HG02642 (cell line): ENCODE data around the gene UBASH3B.

Experiments used
- ATAC-seq: cut with Tn5 transposase; IDR thresholded peaks from one replicate; pipeline ENCODE4 v1.9.1; 2021; ENCODE audit warnings: mild to moderate bottlenecking; ENCODE audit not compliant: unreplicated experiment, poor library complexity

Gene UBASH3B

DNA sequence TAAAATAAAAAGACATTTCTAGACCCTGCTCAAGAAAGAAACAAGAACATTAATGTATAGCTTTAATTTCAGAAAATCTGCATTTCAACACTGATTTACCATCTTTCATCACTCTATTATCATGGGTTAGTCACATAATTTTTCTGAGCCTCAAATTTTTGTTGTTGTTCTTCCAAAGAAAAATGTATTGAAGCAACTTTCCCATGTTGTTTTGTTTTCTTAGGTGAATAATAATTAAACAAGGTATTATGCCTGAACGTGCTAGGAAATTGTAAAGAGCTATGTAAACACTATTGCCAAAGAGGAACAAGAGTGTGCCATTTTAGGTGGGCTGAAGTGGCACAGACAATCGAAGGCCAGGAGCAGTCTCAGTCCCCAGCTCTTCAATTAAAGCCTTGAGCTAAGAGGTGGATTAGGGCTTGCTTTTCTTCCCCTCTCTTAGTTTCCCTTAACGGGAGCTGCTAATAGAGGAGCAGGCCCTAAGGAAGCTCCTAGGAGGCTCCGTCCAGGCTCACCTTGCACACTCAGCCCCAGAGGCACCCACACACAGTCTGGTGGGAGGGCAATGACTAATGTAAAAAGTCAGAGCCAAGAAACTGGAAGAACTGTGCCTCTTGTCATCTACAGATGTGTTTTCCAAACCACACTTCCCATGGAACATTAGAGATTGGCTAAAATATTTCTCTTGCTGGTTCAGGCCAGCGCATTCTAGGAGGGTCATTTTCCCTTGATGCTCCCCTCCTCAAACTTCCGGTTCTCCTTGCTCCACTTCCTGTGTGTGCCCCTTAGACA lies 8.8 kb upstream of the UBASH3B start:
- ATAC-seq: no peak

DNA sequence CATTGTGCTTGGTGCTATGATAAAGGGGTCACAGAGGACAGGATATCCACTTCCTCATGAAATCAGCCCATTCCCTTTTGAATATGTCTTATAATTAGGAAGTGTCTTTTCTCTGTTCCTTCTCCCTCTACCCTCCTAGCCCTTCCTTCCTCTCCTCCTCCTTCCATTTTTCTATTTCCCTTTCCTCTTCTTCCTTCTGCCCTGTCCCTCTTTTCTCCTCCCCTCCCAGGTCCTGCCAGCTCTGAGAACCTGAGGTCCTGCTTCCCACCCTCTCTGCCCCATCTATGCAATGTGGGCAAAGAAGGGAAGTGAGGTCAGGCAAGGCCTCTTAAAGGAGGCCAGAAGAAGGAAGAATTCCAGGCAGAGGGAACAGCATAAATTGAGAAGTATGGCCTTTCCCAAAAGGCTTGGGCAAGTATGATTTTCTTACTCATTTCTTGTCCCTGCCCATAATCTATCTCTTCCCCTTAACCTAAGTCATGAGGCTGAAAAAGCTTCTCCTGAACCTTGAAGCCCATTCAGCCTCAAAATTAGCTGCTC lies 7.7 kb upstream of the UBASH3B start:
- no peak for ATAC-seq

DNA sequence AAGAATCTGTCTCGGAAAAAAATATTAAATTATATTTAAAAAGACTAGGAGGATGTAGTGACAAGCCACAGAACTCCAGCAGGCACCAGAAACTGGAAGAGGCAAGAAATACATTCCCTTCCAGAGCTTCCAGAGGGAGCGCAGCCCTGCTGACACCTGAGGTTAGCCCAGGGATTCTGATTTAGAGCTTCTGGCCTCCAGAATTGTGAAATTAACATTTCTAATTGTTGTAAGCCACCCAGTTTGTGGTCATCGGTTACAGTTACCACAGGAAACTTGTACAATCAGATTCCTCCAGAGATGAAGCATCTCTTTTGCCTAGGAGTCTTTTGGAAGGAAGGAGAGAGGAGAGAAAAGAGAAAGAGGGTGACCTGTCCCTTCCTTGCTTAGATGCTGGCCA lies 6.4 kb upstream of the UBASH3B start:
- no peak for ATAC-seq

- ATAC-seq: no peak
Measured at GRCh38 chr11:122650619-122651018, 4.9 kb upstream of the UBASH3B start.

DNA sequence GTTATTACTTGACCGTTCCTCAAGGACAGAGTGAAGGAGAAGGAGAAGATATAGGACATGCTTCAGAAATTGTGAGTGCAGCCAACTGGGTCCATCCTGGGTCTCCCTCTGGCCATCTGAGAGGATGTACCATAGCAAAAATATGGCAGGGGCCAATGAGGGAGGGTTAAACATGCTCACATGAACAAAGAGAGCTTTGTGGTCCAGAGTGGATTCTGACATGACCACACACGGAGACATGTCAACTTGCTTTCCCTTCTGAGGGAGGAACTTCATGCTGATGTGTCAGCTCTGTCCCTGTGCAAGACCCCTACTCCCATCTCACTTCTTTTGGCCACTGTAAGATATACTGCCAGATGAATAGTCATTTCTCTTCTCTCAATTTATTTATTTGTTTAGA lies 3.0 kb upstream of the UBASH3B start:
- no peak for ATAC-seq

DNA sequence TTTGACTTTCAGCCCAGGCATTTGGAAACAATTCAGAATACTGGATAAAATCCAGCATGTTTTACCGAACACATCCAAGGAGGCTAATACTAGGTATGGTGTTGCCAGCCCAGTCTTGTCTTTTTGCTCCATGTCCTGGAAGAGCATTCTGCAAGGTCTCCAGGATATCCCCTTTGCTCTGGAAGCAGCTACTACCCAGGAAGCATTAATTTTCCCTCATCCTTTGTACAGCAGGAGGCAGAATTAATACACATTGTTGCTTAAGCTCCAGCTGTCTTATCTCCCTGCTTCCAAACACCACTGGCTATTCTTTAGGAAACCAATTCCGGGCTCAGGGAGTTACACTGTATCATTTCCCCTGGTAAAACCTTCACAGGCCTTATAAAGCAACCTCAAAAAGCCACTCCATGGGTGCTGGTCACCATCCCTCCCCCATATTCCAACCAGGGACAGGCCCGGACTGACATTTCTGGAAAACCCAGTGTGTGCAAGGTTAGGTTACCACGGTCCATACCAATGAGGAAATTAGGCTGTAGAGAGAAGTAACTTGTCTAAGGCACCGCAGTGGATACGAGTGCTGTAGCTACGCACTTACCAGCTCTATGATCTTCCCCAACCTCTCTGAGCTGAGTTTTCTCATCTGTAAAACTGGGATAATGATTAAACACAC lies 1.5 kb upstream of the UBASH3B start:
- ATAC-seq: no peak

DNA sequence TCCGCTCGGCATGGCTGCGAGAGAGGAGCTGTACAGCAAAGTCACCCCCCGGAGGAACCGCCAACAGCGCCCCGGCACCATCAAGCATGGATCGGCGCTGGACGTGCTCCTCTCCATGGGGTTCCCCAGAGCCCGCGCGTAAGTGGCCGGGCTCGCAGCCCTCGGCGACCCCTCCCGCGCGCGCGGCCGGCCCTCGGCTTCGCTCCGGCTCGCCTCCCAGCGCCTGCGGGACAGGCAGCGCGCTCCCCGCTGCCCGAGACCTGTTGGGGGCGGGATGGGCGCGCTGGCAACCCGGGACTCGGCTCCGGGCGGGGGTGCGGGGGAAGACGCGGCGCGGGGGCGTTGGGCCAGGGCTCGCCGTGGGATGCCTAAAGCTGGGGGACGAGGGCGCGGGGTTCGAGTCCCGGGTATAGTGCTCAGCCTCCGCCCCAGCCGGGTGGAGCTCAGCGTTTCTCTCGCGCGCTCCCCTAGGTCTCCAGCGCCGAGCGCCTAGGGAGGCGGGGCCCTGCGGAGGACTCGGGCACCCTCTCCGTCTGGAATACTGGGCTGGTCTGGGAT lies 630 bp downstream of the UBASH3B start:
- peak; percentile 58 for ATAC-seq

DNA sequence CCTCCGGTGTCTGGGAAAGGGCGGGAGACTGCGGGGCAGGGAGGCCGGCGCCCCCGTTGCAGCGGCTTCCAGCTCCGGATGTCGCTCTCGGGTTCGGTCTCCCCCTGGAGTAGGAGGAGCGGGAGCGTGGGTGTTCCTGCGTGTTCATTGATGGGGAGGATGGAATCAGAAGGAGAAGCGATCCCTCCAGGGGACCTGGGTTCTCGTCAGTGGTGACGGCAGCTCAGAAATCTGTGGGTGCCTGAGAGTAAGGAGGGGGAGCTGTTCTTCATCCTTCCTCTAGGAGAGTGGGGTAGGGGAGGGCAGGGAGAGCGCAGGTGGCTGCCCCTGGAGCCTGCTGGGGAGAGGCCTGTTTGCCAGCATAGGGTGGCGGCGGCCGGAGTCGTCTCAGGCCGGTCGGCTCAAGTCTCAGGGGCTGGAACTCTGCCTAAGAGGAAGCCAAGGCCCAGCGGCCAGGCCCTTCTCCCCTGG lies 1.1 kb downstream of the UBASH3B start:
- no peak for ATAC-seq

DNA sequence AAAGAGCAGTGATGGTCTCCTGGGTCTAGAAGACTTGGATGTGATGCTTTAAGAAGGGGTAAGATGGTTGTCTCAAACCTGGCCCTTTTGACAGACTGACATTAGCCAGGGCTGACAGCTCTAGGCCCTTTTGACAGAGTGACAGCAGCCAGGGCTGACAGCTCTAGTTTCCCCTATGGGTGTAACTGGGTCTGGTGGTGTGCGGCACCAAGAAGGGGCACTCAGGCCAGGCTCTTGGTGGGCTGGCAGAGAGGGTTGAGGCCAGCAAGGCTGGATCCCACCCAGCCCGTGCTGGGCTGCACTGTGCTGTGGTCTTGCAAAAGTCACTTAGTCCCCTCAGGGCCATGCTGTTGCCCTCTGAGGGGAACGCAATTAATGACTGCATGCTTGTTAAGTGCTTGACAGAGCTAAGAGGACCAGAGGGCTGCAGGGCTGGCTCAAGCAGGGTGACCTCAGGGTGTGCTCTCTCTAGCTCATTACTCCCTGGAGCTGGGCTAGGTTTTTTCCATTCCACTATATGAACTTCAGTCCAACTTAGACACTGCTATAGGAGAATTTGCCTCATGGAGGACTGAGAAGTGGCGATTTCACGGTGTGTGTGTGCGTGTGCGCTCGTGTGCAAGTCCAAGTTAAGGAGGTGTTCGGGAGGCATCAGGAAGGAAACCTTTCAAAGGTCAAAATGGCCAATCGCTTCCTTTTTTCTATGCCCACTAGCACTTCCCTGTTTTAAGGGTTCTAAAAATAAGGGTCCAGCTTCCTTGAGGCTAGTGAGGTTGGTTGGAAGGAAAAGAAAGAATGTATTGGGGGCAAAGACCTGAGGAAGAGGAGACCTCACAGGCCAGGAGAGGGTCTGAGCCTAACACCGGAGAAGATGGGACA lies 4.4 kb downstream of the UBASH3B start:
- ATAC-seq: no peak

GRCh38 chr11:122661182-122661945 lies 5.8 kb downstream of the UBASH3B start:
- no peak for ATAC-seq

DNA sequence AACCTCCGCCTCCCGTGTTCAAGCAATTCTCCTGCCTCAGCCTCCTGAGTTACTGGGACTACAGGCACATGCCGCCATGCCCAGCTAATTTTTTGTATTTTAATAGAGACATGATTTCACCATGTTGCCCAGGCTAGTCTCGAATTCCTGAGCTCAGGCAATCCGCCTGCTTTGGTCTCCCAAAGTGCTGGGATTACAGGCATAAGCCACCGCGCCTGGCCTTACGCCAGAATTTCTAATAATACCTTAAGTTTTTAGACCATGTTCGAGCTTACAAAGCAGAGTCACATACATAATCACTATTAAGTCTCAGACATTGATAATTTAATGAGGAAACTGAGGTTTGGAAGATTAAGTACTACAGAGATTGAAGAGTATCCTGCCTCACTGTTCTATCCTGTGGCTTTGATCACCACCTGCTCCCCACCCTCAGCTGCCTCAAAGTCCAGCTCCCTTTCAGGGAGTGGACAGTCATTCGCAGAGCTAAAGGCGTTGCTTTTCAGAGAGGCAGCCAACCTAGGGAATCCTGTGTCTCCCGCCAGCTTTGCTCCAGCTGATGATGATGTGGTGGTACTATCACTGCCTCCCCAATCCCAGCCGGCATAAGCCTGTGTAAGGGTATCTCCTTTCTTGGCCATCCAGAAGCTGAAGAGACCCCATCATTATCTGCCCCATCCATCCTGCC lies 7.7 kb downstream of the UBASH3B start:
- no peak for ATAC-seq

DNA sequence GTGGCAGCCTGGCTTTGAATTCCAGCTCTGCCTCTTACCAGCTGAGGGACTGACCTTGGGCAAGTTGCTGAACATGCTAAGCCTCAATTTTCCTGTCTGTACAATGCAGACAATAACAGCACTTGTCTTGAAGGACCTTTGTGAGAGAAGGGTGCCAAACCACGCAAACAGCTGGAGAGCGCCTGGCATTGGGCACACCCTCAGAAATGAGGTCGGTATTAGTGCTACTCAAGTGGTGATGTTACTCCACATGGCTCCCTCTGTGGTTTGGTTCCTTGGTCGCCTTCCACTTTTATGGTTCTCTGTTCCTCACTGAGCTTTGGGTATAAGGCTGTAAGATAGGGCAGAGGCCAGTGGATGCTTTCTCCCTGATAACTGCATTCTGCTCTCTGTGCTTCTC lies 8.2 kb downstream of the UBASH3B start:
- no peak for ATAC-seq

- no peak for ATAC-seq
Measured at GRCh38 chr11:122664188-122664587, 8.7 kb downstream of the UBASH3B start.

DNA sequence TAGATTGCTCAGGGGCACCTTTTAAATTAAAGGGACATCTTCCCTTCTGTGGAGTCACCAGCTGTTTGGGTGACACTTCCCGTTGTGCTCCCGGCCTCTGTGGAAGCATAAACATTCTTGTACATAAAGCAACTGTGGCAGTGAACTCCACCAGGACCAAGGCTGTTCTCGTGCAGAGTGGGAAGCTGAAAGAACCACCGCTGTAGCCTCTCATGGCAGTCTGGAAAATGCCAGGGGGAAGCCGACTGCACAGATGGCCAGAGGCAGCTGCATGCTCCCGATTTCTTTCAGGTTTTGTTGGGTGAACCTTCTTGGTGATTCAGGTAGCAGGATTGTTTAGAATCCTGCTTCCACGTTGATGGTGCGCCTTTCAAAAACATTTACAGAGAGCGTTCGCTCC lies 10.3 kb downstream of the UBASH3B start:
- ATAC-seq: no peak

DNA sequence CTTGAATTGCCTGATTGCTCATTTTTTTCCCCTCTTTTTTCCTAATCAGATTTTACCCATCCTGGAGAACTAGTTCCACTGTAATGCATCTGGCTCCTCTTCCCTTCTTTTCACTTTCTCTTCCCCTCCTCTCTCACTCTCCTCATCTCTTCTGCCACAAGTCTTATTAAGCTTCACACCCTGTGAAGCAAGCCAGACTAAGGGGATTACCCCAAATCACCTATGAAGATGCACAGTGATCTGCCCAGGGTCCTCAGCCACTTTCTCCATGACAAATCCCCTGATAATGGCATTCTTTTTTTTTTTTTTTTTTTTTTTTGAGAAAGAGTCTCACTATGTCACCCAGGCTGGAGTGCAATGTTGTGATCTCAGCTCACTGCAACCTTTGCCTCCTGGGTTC lies 11.2 kb downstream of the UBASH3B start:
- no peak for ATAC-seq

GRCh38 chr11:122668562-122669090 lies 13.1 kb downstream of the UBASH3B start:
- no peak for ATAC-seq

DNA sequence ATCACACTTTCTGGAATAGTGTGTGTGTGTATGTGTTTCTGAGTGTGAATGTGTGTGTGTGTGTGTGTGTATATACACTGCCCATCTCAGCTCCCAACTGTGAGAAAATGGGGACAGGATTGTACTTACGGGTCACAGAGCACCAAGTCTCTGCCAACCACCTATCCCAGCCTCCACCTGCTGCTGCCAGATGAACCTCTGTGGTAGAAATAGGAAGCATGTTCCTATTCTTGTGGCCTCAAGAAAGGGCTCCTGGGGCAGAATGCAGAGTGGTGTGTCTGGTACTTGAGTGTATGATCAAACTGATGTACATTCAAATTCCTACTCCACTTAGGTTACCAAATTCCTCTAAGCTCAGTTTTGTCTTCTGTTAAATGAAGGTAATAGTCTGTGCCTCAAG lies 14.6 kb downstream of the UBASH3B start:
- no peak for ATAC-seq

DNA sequence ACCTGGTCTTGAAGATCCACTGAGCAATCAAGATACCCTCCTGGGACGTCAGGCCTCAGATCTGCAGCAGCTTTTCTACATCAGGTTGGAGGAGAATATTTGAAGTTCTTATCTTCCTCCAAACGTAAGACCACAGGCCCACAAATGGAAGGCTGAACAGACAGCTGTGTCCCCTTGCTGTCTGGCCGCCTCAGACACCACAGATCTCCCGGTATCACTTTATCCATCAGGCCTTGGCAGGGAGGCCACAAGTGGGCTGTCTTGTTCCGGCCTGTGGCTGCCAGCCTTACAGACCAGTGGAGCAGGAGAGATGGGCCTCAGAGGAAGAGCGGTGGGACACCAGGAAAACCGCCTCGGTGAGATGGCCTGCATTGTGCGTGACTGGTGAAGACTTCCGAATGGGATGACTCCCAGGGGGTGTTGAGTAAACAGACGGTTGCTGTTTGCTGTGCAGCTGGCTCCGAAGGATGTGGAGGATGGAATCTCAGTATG lies 15.9 kb downstream of the UBASH3B start:
- no peak for ATAC-seq

DNA sequence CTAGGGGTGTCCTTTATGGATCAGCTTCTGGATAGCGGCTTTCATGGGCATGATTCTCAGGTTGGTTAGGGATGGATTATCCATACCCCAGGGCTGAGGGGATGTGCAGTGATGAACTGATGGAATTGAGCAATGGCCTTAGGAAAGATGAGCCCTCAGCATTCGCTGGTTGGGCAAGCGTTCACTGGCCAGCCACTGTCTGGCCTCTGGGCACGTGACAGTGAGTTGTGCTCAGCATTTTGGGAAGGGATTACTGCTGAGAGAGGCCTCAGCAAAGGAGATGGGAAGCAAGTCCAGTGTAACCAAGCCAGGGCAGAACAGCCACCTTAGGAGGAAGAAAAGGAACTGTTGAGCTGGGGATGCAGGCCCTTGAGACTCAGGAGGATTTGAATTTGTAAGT lies 17.4 kb downstream of the UBASH3B start:
- no peak for ATAC-seq
